ENCODE data around the gene MORF4L2. TPM values are rescaled to one million over a fixed set of nuclear protein-coding genes. Genes with fewer than 3 reads are reported as not detected.
A peak's percentile ranks its signal among the peaks of the same experiment; 100 is the strongest.

MORF4L2 gene, protein sequence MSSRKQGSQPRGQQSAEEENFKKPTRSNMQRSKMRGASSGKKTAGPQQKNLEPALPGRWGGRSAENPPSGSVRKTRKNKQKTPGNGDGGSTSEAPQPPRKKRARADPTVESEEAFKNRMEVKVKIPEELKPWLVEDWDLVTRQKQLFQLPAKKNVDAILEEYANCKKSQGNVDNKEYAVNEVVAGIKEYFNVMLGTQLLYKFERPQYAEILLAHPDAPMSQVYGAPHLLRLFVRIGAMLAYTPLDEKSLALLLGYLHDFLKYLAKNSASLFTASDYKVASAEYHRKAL
- total RNA-seq (2014; rRNA removed; shearing (Covaris generic)): 397 and 471 TPM in 2 replicates
- polyA plus RNA-seq (2015; cell fraction: cytosol; rRNA removed): 455 and 600 TPM in 2 replicates
- polyA plus RNA-seq (2015; cell fraction: nucleus; rRNA removed): 722 and 851 TPM in 2 replicates

DNA sequence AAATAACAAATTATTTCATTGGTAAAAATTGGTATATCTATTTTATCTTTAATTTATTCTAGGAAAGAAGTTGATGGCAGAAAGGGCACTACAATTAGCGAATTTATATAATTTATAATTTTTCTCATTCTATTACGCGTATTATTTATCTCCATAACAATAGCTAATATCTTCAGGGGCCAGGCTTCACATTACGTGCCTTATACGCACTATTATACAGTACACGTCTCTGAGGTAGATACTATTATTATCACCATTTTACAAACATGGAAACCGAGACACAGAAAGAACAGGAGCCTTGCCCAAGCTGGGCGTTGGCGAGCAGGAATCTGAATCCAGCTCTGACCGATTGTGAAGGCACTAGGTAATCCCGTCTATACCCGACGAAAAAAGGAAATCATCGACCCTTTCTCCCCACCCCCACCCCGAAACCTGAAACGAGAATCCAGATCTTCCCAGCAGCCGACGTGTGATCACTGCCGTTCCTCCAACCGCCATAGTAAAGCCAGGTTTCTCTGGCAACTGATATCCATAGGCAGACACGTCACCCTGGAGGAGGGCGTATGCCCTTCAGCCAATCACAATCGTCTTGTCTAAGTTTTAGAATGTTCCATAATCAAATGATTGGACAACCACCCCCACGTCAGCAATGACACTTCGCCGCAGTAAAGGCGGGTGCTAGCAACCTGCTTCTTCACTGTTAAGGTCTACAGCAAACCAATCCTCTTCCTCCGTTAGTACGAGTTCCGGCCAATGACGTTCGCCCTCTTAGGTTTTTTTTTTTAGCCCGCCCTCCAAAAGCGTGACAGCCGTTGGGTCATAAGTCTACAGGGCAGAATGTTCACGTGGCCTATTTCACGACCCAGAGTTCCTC is at the start of gene MORF4L2:
Gene MORF4L2 (minus strand): TSS at position 501 of the 874 bp plus-strand sequence. CDS start 9,672 bp downstream, outside the sequence.
- DNase-seq (ENCODE audit: low read depth): peak; percentile 99

DNA sequence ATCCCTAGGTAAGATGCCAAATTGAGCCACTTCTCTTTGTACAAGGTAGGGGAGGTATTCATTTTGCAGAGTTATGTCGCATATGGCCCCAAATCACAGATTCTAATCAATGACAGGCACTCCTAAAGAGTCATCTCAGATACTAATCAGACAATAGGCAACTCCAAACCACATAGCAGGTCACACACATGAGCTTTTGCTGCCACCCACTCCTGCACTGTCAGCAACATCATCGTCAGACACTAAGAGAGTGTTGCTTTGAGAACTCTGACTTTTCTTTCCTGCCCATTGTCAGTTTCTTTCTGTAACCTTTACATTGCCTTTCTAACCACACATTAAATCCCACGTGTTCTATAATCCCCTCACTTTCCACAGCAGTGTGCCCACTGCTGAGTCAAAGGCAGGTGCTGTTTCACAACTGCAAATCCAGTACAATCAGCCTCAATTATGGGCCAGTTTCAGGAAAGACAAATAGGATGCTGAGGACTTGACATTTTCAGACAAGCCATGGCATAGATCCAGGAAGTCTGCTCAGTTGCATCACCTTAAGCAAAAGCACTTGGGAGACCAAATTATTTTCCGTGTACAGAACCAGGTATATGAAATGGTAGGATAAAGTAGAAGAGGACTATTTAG is 47.7 kb upstream of the MORF4L2 start:
- DNase-seq (ENCODE audit: low read depth): no peak

DNA sequence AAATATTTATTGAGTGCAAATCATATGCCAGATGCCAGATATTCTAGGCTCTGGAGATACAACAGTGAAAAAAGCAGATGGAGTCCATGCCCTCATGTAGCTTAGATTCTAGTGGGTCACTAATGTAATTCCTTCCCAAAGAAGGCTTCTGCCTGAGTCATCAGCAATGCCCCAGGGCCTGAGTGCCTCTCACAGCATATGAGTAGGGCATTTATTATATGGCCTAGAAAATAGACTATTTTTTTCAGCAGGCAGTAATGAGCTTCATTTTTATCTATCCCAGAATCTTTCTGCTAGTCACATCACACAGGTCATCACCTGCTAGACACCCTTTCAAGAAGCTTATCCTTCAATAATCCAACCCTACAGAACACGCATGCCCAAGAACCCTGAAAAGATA is 46.5 kb upstream of the MORF4L2 start:
- no peak for DNase-seq (ENCODE audit: low read depth)

DNA sequence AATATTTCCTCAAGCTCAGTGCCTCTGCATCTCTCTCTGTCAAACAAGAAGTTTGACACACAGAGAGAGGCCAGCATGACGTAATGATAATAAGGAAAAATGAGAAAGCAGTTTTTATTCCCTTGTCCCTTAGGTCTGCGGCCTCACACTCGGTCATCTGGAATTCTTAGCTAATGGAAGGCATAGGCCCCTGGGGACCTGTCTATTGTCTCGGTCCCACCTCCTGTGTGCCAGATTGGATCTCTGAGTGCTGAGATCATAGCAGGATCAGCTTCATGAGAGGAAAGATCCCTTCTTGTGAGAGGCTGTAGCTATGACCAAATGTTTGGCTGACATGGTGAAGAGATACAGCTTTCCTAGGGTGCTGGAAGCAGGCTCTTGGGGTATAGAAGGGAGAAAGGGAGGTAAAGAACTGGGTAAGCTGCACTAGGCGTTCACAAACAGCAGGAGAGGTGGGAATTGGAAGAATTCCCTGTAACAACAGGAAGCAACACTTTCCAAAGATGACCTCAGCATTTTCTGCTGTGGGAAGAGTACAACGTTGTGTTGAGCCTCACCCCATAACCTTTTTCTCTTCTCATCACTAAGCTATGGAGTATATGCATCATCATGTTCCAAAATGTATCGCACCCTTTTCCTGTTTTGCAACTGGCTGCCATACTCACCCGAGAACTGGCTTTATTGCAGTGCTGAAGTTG is 44.4 kb upstream of the MORF4L2 start:
- DNase-seq (ENCODE audit: low read depth): peak; percentile 68

DNA sequence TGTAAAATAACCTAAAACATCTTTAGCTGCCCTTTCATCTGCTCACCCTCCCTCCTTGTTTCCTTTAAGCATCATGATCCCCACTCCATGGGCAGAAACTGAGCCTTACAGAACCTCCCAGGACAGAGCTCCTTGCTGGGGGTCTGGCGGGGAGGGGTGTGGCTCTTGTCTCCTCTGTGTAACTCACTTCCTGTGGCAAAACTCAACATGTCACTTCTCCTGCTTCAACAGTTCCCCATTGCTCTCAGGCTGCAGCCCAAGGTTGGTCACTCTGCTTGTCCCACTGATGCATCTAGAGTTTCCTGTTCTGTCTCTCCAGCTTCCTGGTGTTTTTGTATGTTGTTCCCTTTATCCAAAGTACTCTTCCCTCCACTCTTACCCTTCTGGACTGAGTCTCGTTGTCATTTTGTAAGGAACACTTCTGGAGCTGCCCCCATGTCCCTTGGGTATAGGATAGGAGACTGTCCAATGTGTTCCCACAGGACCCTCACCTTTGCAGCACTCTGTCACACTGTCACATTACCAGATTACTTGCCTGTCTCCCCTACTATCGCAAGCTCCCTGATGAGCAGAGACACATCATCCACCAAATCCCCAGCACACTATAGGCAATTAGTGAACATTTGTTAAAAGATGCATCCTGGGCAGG is 43.8 kb upstream of the MORF4L2 start:
- DNase-seq (ENCODE audit: low read depth): peak; percentile 26

DNA sequence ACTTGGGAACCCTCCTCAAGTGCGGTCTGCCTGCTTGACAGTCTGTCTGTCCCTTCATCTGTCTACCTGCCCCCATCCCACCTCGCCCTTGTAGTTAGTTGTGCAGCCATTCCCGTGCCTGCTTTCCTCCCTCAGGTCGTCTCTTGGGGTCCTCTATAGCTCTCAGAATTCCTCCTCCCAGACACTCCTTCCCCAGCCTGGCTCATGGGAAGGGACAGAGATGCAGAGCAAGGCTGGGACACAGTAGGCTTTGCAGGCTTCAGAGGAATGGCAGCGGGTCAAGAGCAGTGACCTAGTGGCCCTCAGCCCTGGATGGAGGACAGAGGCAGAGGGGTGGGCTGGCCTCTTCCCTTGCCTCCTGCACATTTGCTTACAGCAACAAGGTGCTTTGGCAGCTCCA is 42.5 kb upstream of the MORF4L2 start:
- no peak for DNase-seq (ENCODE audit: low read depth)

DNA sequence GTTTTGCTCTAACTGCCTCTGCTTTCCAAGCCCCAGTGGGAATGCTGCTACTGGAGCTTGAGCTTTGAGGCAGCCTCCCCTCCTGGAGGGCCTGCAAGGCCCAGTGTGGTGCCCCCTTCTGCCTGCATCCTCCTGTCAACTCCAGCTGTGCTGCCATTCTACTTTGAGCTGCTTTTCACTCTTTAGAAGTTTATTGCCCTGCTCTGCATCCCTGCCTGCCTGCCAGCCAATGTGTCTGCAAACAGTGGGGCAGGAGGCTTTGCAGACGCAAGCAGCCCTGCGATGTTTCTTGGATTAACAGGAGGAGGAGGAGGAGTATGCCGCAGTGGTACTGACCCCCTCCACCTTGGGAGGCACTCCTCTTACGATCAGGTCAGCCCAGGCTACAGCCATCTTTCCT is 40.6 kb upstream of the MORF4L2 start:
- DNase-seq (ENCODE audit: low read depth): no peak

DNA sequence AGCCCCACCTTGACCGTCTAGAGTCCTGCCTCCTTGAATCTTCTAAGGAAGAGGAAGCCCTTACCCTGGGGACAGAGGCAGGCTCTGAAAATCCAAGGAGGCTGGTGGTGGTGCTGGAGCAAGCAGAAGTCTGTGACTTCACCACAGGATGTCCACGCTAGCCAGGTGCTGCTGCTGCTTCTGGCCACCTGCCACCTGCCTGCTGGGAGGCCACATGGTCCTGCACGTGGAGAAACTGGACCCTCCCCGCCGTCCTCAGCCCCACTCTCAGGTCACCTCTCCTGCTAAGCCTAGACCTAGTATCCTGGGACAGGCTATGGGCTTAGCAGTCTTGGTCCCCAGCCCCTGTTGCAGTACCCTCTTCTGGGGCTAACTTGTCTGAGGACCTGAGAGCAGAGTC is 40.0 kb upstream of the MORF4L2 start:
- no peak for DNase-seq (ENCODE audit: low read depth)

DNA sequence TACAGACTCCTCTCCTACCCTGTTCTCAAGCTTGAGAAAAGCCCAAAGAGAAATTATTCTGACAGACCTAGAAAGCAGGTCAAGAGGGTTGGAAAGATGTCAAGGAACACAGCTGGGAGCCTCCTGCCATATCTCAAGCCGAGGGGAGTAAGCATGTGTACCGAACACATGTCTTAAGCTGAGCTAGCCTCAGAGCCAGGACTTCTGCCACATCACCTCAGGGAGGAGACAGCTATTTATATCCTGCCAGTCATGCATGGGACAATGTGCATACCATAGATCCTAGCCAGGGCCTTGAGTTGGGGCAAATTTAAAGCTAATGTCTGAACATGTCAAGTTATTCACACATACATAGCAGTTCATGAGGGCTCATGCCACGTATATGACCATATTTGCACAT is 36.0 kb upstream of the MORF4L2 start:
- DNase-seq (ENCODE audit: low read depth): no peak

DNA sequence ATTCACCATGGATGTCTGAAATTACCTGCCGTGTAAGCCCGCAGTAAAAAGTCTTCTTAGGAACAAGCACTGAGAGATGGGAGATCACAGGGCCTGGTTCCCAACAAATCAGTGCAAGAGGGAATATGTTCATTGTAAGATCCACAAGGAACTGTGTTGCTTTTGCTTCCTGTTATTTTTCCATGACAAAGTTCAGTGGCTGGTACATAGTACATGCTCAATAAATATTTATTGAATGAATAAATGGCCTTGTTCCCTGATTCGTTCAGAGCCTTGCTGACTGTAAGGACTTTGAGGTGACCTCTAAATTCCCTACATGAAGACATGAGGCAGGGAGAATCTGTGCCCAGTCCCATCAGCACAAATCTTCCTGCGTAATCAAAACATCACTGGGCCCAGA is 31.6 kb upstream of the MORF4L2 start:
- no peak for DNase-seq (ENCODE audit: low read depth)

DNA sequence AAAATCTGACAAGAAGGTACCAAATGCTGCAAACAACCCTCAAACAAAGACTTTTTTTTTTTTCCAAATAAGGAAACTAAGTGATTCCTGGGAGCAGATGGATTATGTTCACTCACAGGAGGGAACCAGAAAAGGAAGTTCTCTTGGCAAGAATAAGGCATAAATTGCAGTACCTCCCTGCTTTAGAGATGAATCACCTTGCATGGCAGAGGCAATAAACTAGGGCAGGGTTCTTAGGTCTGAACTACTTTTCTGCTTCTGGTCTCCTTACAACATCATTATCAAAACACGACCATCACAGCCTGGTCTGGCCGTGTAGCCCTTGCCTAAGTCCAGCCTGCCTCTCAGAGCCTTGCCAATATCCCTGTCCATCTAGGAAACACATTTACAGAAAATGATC is 30.5 kb upstream of the MORF4L2 start:
- peak; percentile 78 for DNase-seq (ENCODE audit: low read depth)

DNA sequence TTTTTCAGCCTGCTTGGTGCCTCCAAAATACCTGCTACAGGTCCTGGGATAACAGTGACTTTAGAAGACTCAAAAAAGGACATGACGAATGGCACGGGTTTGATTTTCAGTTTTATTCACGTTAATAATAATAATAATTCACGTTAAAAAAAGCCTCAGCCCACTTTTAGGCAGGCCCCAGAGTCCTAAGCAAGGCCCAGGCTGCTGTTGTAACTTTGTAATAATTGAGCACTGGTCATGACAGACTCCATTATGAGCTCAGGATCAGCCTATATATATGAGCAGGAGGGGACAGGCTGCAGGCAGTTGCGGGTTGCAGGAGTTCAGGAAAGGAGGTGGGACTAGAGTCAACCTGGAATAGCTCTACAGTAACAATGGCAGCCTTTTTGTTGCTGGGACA is 24.1 kb upstream of the MORF4L2 start, which contains the start of gene TMEM31:
Gene TMEM31 (plus strand): TSS at position 301 of the 400 bp plus-strand sequence. CDS start 1,350 bp downstream, outside the sequence.
- no peak for DNase-seq (ENCODE audit: low read depth)

DNA sequence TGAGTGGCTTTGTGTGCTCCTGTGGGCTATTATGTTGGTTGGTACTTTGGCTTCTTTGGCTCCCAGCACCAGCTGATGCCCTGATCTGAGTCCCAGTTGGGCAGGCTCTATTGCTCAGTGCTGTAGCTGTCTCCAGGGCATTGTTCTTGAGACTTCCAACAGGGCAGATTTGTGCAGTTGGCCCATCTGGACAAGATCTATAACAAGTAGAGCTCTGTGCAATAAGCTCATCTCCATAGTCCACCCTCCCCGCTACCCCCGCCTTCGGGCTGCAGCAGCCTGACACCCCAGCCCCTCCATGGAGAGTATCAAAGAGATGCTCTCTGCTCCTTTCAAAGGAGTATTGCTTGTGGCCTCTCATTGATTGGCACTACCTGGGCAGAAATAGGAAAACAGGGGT is 18.4 kb upstream of the MORF4L2 start:
- no peak for DNase-seq (ENCODE audit: low read depth)

DNA sequence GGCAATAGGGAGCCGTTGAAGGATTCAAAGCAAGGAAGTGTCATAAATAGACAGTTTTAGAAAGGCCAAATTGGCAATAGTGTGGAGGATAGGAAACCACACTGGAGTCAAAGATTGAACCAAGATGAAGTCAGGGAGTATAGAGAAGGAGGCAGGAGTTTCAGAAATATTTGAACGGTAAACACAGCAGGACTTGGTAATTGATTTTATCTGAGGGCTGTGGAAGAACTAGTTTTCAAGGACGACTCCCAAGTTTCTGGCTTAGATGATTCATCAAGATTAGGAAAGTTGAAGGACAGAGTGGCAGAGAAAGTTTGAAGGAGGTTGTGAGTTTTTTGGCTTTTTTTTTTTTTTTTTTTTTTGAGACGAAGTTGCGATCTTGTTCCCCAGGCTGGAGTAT is 12.7 kb upstream of the MORF4L2 start:
- DNase-seq (ENCODE audit: low read depth): no peak

DNA sequence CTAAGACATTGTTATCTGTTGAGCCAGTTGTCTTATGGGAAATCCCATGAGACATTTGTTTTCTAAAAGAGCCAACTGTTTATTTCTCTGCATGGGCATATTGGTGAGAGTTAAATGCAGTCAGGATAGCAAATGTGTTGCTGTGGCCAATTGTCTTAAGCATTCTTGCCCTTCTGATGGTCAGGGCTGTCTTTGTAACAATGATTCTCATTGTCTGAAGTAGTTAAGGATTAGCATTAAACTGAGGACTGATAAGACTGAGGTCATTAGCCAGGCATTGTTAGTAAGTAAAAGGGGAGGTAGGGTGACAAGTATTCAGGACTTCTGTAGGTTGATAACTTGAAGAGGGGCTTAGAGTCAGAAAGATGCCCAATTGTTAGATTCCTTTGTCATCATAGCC is 11.2 kb upstream of the MORF4L2 start:
- no peak for DNase-seq (ENCODE audit: low read depth)

DNA sequence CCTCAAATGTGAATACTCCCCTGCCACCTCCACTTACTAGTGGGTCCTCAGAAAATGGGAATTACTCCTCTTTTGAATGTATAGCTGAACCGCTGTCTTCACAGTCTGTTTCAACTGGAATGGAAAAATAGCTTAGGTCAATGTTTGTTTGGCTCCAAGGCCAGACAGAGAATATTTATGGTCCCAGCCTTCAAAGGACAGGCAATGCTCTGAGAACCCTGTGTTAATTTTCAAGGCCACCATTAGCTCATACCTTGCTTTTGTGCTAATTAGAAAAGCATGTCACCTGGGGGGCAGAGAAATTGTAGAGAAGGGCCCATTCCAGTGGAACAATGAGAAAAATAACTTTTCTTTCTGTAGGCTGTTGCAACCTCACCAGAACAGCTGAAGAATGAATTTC is 4.6 kb upstream of the MORF4L2 start:
- DNase-seq (ENCODE audit: low read depth): no peak

DNA sequence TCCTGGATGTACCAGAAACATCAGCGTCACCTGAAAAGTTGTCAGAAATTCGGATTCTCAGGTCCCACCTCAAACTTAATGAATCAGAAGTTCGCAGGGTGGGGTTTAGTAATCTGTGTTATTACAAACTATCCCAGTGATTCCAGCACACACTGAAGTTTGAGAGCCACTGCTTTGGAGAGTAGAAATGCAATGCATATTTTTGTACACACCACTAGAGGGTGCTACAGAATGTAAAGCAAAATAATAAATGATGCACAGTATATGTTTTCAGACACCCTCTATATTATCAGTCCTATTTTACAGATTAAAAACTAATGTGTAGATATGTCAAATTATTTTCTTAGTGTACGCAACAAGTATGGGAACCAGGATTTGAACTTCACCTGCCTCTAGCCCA is 2.4 kb upstream of the MORF4L2 start:
- DNase-seq (ENCODE audit: low read depth): peak; percentile 19

DNA sequence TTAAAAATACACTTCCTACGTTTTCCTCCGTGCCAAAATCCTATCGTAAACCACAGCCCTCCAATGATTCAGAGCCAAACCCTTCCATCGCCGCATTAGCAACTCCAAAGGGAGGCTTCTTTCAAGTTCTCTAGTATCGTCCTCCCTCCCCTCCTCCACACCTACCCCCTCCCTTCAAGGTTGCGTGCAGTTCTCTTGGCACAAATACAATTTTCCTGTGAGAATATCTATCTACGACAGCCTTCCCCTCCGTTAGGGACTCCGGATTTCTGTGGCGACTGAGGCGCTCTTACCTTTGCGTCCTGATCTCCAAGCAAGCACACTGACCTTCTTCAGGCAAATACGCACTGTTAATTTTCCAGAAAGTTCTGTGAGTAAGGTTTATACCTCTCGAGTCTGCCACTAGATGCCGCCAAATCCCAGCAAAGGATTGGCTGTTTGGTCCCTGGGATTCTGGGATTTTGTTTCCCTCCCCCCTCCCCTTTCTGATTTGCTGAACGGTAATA is 1.2 kb upstream of the MORF4L2 start:
- DNase-seq (ENCODE audit: low read depth): peak; percentile 66

DNA sequence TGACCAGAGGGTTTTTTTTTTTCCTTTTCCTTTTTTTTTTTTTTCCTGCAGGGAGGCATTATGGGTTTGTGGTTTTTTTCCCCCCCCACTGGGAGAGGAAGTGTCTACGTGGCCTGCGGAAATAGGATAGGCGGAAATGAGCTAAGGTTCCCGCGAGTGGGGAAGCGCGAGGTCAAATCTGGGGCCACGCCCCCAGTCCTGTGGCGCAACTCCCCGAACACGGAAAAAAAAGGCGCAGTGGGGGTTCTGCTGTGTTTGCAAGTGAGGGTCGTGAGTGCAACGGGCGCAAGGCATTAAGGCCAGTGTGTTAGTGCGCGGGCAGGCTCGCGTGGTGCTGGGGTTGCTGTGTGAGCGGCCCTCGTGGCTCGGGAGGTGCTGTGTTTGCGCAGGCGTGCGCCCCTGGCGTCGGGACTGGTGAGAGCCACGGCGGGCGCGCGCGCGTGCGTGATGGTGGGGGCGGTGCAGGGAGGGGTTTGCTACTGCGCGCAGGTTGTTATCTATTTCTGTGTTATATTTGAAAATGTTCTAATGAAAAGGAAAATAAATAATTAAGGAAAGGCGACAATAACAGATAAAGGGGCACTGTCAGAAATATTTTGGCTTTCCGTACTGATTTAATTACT is 685 bp upstream of the MORF4L2 start:
- DNase-seq (ENCODE audit: low read depth): no peak

DNA sequence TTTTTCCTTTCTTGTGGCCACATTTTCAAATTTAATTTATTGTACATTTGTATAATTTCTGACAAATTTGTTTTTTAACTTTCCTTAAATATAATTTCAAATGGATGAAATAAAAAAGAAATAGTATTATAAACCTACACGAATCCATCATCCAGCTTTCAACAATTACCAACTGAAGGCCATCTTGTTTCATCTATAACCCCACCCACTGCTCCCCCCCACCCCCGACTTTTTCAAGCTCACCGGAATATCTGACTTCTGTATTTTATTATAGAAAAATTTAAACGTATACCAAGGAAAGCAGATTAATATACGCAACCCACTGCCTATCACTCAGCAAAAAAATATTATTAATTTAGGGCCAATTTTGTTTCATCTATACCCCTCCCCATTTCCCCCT is 1.1 kb downstream of the MORF4L2 start:
- no peak for DNase-seq (ENCODE audit: low read depth)

Measured in HT1080 (cell line).